Measurements from ENCODE around the gene MPZL3.

The MPZL3 gene

DNA sequence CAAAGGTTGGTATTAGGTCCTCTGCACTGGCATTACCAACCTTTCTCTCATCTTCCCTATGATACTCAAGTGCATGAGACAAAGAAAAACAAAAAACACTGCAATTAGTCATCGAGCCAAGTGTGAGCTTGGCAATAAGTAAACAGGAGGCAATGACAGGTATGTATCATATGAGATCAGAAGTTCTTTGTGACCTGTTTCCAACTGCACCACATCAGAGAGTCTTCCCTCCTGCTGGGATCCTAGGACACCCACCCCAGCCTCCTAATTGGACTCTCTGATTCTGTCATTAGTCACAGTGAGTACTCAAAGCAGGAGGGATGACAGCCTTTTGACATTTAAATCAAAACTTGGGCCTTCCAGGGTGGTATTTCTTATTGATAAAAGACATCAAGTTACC lies 19.5 kb downstream of the MPZL3 start:
- peak; percentile 35 to 50 for DNase-seq (ENCODE audit: low read depth in 2 of 2)

DNA sequence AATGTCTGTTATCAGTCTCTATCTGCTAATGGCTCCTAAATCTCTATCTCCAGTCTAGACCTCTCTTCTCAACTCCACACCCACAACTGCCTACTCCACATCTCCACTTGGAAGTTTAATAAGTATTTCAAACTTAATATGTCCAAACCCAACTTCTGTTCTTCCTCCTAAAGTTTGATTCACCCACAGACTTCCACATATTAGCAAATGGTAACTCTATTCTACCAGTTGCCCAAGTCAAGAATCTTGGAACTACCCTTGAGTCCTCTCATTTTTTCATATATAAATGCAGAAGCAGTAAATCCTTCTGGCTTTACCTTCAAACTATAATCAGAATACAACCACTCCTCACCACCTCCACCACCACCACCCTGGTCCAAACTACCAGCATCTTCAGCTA lies 20.7 kb downstream of the MPZL3 start:
- DNase-seq (ENCODE audit: low read depth in 2 of 2) = no peak

DNA sequence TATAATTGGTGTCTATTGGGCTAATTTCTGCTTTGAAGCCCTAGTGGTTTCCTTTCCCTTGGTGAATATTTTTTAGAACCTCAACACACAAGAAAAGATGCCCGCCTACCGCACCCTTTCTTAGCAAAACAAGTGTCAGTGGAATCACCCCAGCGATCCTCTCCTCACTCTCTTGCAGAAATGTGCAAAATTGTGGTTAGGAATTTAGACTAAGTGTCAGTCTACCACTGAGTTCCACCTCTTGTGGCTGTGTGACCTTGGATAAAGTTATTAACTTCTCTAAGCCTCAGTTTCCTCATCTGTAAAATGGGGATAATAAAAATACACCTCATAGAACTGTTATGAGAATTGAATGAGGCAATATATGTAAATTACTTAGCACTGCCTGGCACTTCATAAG lies 22.1 kb downstream of the MPZL3 start:
- peak in 1 of 2 donors; percentile 35 for DNase-seq (ENCODE audit: low read depth in 2 of 2)

DNA sequence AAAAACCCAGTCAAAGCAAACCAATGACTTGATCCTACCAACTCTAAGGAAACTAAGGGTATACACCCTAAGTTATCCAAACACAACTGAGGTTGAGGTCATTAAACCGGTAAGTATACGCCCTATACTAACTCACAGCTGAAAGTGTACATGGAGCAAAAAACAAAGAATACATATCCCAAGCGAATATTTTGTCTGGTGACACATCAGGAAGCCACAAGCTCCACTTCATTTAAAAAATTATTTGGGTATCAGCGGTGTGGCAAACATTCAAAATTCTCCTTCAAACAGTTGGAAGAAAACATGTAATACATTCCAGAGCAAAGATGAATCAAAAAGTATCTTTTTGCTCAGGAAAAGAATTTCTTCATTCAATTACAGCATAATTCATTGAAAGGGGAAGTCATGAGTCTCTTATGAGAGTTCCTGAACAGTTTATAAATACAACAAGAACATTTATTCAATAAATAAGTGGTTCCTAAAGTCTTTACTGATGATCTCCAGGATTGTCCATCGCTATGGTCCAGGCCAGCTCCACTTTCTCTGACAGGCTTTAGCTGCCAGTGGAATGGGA lies 22.8 kb downstream of the MPZL3 start:
- DNase-seq (ENCODE audit: low read depth in 2 of 2) = no peak

DNA sequence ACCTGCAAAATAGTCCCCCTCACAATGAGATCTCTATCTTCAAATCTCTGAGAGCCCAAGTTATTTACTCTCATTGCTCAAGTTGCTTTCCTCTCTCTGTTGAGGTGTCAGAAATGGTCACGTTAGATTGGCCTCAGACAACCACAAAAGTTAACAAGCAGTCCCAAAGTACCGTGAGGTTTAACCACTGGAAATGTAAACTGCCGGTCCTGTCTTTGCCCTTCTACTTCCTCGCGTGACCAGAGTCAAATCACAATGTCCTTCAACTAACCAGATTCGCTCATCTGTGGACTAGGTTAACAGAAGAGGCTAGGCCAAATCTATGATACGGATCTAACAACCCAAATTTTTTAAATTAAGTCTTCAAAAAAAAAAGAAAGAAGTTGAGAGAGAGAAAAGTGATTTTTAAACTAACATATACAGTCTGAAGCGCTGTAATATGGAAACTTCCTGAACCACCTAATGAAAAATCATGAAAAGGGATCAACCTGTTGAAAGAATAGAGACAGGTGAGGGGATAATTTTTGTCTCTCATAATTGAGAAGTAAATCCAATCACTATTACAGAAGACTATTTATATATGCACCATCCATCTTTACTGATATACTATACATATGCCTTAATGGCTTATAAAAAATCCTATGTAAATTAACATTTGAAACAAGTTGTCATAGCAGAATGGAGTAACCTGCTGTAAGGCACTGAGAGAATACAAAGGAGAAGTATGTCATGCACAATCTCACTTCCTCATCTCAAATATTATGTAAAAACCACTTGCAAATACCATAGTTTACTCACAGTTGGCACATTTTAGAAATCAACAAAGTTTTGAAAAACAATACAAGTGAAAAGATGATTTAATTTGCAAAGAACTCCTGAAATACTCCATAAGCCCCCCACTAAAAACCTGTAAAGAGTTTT lies 24.0 kb downstream of the MPZL3 start:
- no peak for DNase-seq (ENCODE audit: low read depth in 2 of 2)

DNA sequence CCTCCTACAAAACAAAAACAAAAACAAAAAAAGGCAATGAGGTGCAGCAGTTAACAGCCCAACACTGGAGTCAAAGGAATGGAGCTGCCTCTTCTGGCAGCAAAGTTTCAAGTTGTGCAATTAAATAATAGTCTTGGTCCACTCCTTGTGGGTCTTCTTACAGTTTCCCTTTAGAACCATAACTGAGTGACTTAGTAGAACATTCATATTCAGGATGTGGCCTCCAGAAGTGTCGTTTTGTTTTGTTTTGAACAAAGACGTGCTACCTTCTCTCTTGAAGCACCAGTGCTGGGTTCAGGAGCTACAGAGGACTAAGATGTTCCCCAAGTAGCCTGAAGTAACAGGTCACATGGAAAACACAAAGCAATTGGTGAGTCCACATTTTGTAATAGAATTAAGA lies 25.4 kb downstream of the MPZL3 start:
- DNase-seq (ENCODE audit: low read depth in 2 of 2) = no peak

DNA sequence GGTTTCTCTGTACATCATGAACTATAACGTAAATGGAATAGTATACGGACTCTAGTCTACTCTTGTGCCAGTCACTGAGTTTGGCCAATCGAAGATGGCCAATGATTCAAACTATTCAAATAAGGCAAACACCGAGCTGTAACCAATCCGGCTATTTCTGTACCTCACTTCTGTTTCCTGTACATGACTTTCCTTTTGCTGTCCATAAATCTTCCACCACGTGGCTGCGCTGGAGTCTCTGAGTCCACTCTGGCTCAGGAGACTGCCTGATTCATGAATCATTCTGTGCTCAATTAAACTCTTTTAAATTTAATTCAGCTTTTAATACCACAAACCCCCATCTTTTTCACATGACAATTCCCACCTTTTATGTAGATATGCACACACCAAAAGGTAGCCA lies 25.9 kb downstream of the MPZL3 start:
- no peak for DNase-seq (ENCODE audit: low read depth in 2 of 2)

DNA sequence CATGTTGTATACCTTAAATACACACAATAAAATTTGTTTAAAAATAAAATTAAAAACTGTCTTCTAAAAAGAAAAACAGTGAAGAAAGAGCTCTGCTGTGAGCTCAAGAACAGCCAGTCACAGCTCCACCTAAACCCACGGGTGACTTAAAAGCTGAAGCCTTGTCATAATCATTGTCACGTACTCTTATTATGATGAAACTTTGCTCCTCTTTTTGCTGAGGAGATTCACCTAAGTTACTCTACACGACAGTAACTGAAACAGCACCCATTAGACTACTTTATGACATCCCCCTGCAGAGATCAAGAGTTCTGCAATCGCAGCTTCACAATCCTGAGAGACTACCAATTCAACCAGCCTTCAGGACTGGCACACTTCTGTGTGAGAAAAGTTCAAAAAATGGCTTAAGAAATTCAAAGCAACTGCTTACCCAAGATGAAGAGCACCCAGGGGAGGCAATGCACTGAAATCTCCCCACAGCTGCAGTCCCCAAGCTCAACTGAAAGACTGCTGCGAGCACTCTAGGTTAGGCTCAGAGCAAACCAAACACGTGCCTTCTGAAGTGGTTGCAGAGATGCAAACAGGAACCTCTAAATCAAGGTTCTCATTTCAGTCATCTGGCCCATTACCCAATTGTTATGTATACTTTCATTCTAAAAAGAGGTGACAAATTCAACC lies 27.5 kb downstream of the MPZL3 start, which contains the start of gene JAML:
TSS of gene JAML (minus strand) at position 501 of the 678 bp plus-strand sequence. CDS start 10,145 bp downstream, outside the sequence.
- DNase-seq (ENCODE audit: low read depth in 2 of 2) = peak in 1 of 2 donors; percentile 42

DNA sequence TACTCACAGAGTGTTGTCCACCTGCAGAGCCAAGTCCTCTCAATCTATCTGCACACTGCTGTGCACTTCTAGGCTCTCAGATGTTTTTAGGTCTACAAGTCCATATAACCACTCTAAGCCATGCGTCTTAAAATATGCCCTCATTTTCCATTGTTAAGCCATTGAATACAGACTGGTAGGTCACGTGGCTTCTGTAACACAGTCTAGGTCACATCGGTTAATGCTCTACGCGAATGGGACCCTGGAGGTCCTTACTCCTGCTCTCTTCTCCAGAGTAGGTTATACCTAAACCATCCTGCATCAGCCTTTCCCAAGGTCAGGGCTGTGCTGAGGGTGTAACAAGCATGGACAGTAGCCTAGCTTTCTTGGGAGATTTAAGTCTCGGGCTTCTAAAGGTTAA lies 28.2 kb downstream of the MPZL3 start:
- DNase-seq (ENCODE audit: low read depth in 2 of 2) = no peak

DNA sequence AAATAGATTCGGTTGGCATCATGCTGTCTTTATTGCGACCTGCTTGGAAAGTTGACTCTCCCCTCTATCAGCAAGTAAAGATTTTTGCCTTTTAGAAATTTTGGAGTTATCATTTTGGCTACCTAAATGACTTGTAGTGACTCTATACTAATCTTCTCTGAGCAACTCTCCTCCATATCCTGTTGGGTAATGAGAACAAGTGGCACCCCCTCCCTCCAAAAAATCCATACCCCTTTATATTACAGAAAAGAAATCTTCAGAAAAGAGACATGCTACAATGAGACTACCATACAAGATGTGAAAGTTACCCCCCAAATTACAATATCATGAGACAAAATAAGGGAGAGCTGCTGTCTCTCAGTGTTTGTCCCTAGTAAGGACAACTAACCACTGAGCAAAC lies 28.6 kb downstream of the MPZL3 start:
- DNase-seq (ENCODE audit: low read depth in 2 of 2) = no peak

DNA sequence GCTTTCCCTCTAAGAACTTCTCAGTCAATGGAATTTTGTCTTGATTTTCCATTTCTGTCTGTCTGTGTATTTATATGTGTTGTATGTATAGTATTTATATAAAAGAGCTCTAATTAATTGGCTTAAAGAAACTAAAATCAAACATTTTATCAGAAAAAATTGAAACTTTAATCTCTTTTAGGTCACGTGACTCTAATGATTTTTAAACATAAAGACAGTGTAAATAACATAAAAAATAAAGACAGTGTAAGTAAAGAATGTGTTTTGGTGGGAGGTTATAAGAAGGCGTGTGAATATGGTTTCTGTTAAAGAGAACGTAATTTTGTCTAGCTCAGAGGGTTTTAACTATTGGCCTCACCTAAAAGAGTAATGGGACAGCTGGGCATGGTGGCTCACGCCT lies 29.7 kb downstream of the MPZL3 start:
- DNase-seq (ENCODE audit: low read depth in 2 of 2) = no peak

DNA sequence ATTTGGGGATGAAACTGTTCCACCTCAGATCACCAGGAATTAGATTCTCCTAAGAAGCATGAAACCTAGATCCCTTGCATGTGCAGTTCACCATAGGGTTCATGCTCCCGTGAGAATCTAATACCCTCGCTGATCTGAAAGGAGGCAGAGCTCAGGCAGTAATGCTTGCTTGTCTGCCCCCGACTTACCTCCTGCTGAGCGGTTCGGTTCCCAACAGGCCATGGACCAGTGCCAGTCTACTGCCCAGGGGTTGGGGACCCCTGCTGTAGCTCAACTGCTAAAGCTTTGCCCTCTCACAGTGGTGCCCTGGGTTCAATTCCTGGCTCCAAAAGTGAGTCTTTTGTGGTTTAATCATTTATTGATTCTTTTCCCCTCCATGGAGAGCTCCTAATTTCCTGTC lies 30.7 kb downstream of the MPZL3 start:
- DNase-seq (ENCODE audit: low read depth in 2 of 2) = no peak

DNA sequence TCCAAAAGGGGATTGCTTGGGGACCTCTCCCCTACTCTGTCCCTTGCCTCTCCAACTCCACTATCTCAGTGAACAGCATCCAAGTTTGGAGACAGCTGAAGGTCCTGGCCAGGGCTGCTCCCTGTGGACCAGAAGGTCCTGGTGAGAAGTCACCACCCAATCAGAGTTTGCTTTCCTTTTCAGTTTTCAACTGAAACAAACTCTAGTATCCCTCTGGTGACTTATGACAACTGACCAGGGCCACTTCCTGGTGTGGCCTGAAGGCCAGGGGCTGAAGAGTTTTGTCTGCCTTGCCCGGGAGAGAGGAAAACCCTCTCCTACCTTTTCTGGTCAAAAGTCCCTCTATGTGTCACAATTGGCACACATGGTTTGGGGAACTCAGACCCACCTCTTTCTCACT lies 32.4 kb downstream of the MPZL3 start:
- DNase-seq (ENCODE audit: low read depth in 2 of 2) = no peak

DNA sequence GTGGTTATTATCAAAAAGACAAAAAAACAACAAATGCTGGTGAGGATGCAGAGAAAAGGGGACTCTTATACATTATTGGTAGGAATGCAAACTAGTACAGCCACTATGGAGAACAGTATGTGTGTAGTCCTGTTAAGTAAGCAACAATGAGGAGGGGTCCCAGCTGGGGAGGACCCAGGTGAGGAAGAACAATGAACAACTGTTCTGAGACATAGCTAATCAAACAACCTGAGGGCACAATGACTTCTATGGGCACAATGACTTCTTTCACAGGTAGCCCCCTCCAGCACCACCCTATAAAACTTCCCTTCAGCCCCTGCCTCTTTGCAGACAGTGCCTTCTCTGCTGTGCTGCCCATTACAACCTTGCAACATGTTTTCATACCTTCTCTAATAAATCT lies 32.9 kb downstream of the MPZL3 start:
- DNase-seq (ENCODE audit: low read depth in 2 of 2) = no peak

DNA sequence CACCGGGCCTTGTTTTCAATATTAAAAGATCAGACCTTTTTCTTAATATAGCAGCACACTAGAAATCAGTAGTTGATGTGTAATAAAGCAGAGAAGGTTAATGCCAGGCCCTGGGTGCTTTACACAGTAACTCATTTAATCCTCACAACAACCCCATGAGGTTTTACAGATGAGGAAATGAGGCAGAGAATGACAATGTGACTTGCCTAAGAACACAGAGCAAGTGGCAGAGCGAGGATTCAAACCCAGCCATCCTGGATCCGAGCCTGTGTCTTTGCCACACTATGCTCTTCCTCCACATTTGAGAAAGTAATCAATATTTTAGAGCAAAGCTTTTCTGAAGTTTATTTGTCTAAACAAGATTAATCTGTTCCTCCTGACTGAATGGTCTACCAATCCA lies 34.6 kb downstream of the MPZL3 start:
- no peak for DNase-seq (ENCODE audit: low read depth in 2 of 2)

DNA sequence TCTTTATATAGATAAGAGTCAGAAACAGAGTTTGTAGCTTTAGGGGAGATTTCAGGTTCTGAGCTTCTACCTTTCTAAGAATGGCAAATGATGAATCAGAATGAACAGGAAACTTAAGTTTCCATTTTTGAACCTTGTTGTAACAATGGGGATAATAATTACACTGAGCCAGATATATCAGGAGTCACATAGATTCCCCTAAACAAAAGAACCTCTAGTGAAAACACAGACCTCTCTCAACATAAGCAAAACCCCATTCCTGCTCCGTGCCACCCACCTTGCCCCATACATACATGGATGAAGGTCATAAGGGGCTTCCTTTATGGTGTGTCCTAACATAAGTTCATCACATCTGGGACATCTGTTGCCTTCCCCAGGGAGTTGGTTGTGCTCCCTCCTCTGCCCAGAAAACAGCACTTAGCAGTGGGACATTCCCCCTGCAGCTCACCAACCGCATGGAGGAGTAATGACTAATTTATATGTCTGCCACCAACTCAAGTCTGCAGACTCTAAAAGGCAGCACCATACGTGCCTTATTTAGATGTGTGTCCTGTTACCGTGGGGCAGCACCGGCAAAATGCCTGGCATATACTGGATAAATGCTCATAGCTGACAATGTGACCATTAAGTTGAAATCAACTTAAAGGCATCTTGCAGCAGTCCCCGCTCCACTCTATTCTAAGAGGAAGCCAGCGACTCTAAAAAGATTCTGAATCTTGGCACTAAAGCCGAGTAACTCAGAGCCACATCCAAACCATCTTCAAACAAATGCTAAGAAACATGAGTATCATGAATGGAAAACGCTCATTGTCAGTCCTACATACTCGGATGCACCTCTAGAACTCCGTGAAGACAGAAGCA lies 35.3 kb downstream of the MPZL3 start:
- DNase-seq (ENCODE audit: low read depth in 2 of 2) = peak in 1 of 2 donors; percentile 41

DNA sequence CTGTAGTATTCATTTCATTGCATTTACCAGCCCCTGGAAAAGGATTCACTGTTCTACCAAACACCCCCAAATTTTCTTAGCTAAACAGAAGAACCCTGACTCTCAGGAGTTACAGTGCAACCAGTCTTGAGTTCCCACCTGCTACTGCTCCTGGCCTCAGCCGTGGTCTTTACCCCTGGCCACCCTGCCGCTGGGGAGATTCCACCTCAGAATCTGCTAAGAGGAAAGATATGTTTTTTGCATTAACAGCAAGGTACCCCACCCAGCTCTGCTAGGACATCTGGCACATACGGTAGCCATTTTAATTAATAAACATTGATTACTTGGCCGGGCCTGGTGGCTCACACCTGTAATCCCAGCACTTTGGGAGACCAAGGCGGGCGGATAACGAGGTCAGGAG lies 36.4 kb downstream of the MPZL3 start:
- DNase-seq (ENCODE audit: low read depth in 2 of 2) = no peak

DNA sequence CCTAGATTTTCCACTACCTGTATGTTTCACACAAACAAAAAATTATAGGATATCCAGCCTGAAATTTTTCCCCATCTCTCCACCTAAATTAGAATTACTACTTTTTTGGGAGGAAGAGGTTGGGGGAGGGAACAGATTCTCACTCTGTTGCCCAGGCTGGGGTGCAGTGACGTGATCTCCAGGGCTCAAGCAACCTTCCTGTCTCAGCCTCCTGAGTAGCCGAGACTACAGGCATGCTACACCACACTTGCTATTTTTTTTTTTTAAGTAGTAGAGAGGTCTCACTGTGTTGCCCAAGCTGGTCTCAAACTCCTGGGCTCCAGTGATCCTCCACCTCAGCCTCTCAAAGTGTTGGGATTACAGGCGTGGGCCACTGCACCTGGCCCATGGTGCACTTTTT lies 36.9 kb downstream of the MPZL3 start:
- DNase-seq (ENCODE audit: low read depth in 2 of 2) = no peak

DNA sequence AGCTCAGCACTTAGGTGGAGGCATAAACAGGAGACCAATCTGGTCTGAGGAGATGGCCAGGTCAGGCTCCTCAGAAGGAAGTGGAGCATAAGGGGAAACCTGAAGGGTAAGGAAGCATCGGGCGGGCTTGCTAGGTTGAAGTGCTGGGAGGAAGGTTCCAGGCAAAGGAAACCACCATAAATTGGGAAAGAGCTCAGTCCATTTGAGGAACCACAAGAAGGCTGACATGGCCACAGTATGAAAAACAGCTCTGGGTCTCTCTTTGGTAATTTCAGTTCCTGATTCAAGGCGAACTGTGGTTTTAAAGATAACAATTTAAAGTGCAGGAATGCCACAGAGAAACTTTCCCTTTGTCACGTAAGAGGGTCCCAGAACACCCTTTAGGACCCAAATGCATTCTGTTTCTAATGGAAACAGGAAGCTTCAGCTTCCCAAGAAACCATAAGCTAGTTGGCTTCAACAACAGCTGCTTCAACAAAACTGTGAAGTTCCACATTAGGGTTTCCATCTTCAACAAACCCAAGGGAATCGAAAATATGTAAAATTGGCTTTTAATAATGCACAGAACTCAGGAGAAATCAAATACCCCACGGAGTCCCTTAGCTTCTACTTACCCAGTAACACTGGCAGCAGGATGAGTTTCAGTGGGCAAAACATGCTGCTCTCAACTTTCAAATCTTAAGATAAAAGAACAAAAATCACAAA lies 37.8 kb downstream of the MPZL3 start:
- DNase-seq (ENCODE audit: low read depth in 2 of 2) = no peak

DNA sequence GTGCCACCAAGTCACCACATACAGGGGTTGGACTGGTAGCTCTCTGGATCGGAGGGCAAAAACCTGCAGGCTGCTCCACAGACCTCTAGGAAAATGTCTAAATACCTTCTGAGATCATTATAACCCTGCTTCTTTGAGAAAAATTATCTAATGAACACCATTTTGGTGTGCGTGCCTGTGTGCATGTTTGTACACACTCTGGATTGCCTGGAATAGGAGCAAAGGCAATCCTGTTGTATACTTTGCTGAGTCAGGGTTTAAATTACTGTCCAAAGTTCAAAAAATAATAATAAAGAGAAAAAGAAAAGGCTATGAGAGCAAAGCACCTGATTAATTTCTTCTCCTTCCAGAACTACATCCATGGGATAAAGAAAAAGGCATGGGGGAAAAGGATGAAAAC lies 38.4 kb downstream of the MPZL3 start:
- DNase-seq (ENCODE audit: low read depth in 2 of 2) = no peak

DNA sequence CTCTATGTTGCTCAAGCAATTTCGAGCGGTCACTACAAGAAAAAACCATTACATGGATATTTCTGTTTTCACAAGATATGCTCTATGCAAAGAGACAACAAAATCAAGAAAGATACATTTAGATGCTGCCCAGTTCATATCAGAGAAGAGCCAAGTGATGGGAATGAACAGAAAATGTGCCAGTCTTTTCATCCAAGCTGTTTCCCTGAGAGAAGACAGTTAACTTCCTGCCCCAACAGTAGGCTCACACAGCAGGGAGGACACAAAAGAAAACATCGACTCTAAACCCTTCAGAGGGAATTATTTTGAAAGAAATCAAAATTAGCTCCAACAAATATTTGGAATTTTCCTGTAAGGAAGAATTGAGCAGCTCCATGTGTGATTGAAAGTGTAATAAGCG lies 39.0 kb downstream of the MPZL3 start:
- no peak for DNase-seq (ENCODE audit: low read depth in 2 of 2)
